Measurements from ENCODE around the gene HS6ST1. TPM values are rescaled to one million over a fixed set of nuclear protein-coding genes. Genes with fewer than 3 reads are reported as not detected.

HS6ST1 gene
- total RNA-seq, 1 donor from 2014 or later, result 33.1 TPM

- Mint-ChIP-seq H3K4me3 (ENCODE audit: unreplicated experiment) (peak overlapping the region; percentile 73), H3K27me3 (ENCODE audit: low read depth) (no peaks in the 10 kb centered on the region), H3K36me3 (ENCODE audit: low read depth) (no peaks in the 10 kb centered on the region), H3K27ac (ENCODE audit: unreplicated experiment) (peak overlapping the region; percentile 45), H3K4me1 (ENCODE audit: low read depth) (peaks cover 26% of the 10 kb centered on the region), H3K9me3 (ENCODE audit: low read depth) (no peaks in the 10 kb centered on the region)
- no peak for DNase-seq (ENCODE audit: low spot score)
- peak; percentile 91 for TF ChIP-seq CTCF (IDR thresholded peaks at IDR 0.05)
Observed at GRCh38 chr2:128232965-128233789, 85.5 kb downstream of the HS6ST1 start.

DNA sequence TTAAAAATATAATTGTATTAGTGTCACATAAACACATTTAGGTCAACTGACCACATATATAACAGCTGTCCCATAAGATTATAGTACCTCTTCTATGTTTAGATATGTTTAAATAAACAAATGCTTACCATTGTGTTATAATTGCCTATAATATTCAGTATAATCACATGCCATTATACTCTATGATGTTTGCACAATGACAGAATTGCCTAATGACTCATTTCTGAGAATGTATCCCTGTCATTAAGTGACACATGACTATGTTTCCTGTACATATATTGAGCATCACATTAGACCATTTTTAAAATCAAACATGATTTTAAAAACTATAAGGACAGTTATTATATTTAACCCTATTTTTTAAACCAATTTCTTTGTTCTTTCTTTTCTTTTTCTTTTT lies 89.8 kb downstream of the HS6ST1 start:
- Mint-ChIP-seq H3K4me1 (ENCODE audit: low read depth) (peaks cover 6% of the 10 kb centered on the region), H3K27me3 (ENCODE audit: low read depth) (no peaks in the 10 kb centered on the region), H3K9me3 (ENCODE audit: low read depth) (no peaks in the 10 kb centered on the region), H3K36me3 (ENCODE audit: low read depth) (no peaks in the 10 kb centered on the region), H3K27ac (ENCODE audit: unreplicated experiment) (peak overlapping the region; percentile 51), H3K4me3 (ENCODE audit: unreplicated experiment) (no peak overlapping the region)
- TF ChIP-seq CTCF (IDR thresholded peaks at IDR 0.05), result no peak
- DNase-seq (ENCODE audit: low spot score), result no peak

DNA sequence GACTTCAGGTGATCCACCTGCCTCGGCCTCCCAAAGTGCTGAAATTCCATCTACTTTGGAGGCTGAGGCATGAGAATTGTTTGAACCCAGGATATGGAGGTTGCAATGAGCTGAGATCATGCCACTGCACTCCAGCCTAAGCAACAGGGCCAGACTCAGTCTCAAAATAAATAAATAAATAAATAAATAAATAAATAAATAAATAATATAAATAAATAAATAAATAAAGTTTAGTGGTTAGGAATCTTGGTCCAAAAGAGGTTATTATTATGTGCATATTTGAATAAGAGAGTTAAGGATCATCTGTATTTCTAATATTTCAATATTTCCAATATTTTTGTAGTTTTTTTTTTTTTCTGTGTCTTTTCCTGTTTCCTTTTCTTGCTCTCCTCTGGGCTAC lies 90.8 kb downstream of the HS6ST1 start:
- Mint-ChIP-seq H3K4me1 (ENCODE audit: low read depth) (peaks cover 3% of the 10 kb centered on the region), H3K9me3 (ENCODE audit: low read depth) (no peaks in the 10 kb centered on the region), H3K27ac (ENCODE audit: unreplicated experiment) (no peak overlapping the region), H3K36me3 (ENCODE audit: low read depth) (no peaks in the 10 kb centered on the region), H3K4me3 (ENCODE audit: unreplicated experiment) (no peak overlapping the region), H3K27me3 (ENCODE audit: low read depth) (no peaks in the 10 kb centered on the region)
- DNase-seq (ENCODE audit: low spot score), result no peak
- TF ChIP-seq CTCF (IDR thresholded peaks at IDR 0.05), result no peak

DNA sequence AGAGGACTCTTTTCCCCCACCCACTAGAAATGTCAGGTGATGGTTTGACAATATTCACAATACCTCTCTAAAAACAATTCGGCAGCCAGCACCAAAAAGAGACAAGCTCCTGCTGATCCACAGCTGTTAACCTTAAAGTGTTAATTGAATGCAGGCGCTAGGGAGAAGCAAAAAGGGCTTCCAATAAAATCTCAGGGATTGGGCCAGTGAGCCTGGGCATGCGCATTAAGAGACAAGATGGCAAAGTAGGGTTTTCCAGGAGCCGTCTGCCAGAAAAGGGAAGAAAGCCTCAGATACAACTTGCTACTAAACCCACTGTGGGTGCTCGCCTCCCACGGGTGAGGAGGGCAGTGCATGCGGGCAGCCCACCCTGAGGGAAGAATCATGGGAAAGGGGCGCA lies 98.8 kb downstream of the HS6ST1 start:
- no peaks in the 10 kb centered on the region for H3K9me3 Mint-ChIP-seq (ENCODE audit: low read depth)
- no peak overlapping the region for H3K27ac Mint-ChIP-seq (ENCODE audit: unreplicated experiment)
- no peaks in the 10 kb centered on the region for H3K36me3 Mint-ChIP-seq (ENCODE audit: low read depth)
- DNase-seq (ENCODE audit: low spot score), result no peak
- peaks cover 2% of the 10 kb centered on the region for H3K27me3 Mint-ChIP-seq (ENCODE audit: low read depth)
- H3K4me3 Mint-ChIP-seq (ENCODE audit: unreplicated experiment), result no peak overlapping the region
- TF ChIP-seq CTCF (IDR thresholded peaks at IDR 0.05), result no peak
- no peaks in the 10 kb centered on the region for H3K4me1 Mint-ChIP-seq (ENCODE audit: low read depth)

GRCh38 chr2:128217671-128218070 lies 101.0 kb downstream of the HS6ST1 start:
- no peak overlapping the region for H3K4me3 Mint-ChIP-seq (ENCODE audit: unreplicated experiment)
- no peaks in the 10 kb centered on the region for H3K9me3 Mint-ChIP-seq (ENCODE audit: low read depth)
- no peaks in the 10 kb centered on the region for H3K36me3 Mint-ChIP-seq (ENCODE audit: low read depth)
- no peak for DNase-seq (ENCODE audit: low spot score)
- no peaks in the 10 kb centered on the region for H3K4me1 Mint-ChIP-seq (ENCODE audit: low read depth)
- H3K27ac Mint-ChIP-seq (ENCODE audit: unreplicated experiment), result no peak overlapping the region
- TF ChIP-seq CTCF (IDR thresholded peaks at IDR 0.05), result no peak
- H3K27me3 Mint-ChIP-seq (ENCODE audit: low read depth), result peaks cover 2% of the 10 kb centered on the region
